ENCODE results near the gene PCSK1N. TPM values are rescaled to one million over a fixed set of nuclear protein-coding genes. Genes with fewer than 3 reads are reported as not detected.
"Not testable (repeated sequence)": the region's sequence is repeated elsewhere in the genome, so short reads cannot be mapped to it uniquely, and the experiment has no call there.

The PCSK1N gene
- 29.5 and 35.2 TPM in 2 replicates for total RNA-seq (2014; rRNA removed; shearing (Covaris generic))
- polyA plus RNA-seq (2015; cell fraction: cytosol; rRNA removed): 181 and 182 TPM in 2 replicates
- 9.4 and 21.5 TPM in 2 replicates for polyA plus RNA-seq (2015; cell fraction: nucleus; rRNA removed)

GRCh38 chrX:48835524-48836329 is at the start of gene PCSK1N:
TSS of gene PCSK1N (minus strand) at chrX:48835610. CDS start at chrX:48835532, 78 bp downstream.
- peak; percentile 46 for DNase-seq (ENCODE audit: low read depth, low spot score)

GRCh38 chrX:48883729-48884128 is 48.3 kb upstream of the PCSK1N start:
- peak; percentile 29 for DNase-seq (ENCODE audit: low read depth, low spot score)
- in situ Hi-C loops (cut with HindIII; ENCODE audit: low pct_unique_long_range_greater_than_20kb, low sequenced_read_pairs): no loop called here

More at GRCh38 chrX:48835524-48836329, at the start of gene PCSK1N:
- in situ Hi-C loops (cut with HindIII; ENCODE audit: low pct_unique_long_range_greater_than_20kb, low sequenced_read_pairs): no loop called here

GRCh38 chrX:48876944-48877343 is 41.5 kb upstream of the PCSK1N start:
- in situ Hi-C loops (cut with HindIII; ENCODE audit: low pct_unique_long_range_greater_than_20kb, low sequenced_read_pairs); DNase-seq (ENCODE audit: low read depth, low spot score): not testable (repeated sequence)

GRCh38 chrX:48872017-48872416 is 36.6 kb upstream of the PCSK1N start:
- DNase-seq (ENCODE audit: low read depth, low spot score); in situ Hi-C loops (cut with HindIII; ENCODE audit: low pct_unique_long_range_greater_than_20kb, low sequenced_read_pairs): not testable (repeated sequence)

GRCh38 chrX:48864210-48864609 is 28.8 kb upstream of the PCSK1N start:
- in situ Hi-C loops (cut with HindIII; ENCODE audit: low pct_unique_long_range_greater_than_20kb, low sequenced_read_pairs): no loop called here
- no peak for DNase-seq (ENCODE audit: low read depth, low spot score)

- peak; percentile 66 for DNase-seq (ENCODE audit: low read depth, low spot score)
- in situ Hi-C loops (cut with HindIII; ENCODE audit: low pct_unique_long_range_greater_than_20kb, low sequenced_read_pairs): no loop called here
Measured at GRCh38 chrX:48854898-48855297, 19.5 kb upstream of the PCSK1N start.

GRCh38 chrX:48854121-48854804 is 18.9 kb upstream of the PCSK1N start:
- in situ Hi-C loops (cut with HindIII; ENCODE audit: low pct_unique_long_range_greater_than_20kb, low sequenced_read_pairs); DNase-seq (ENCODE audit: low read depth, low spot score): not testable (repeated sequence)

GRCh38 chrX:48853494-48853893 is 18.1 kb upstream of the PCSK1N start:
- in situ Hi-C loops (cut with HindIII; ENCODE audit: low pct_unique_long_range_greater_than_20kb, low sequenced_read_pairs): not testable (repeated sequence)

GRCh38 chrX:48852857-48853256 is 17.4 kb upstream of the PCSK1N start:
- DNase-seq (ENCODE audit: low read depth, low spot score): no peak

More at GRCh38 chrX:48853494-48853893, 18.1 kb upstream of the PCSK1N start:
- not testable (repeated sequence) for DNase-seq (ENCODE audit: low read depth, low spot score)

GRCh38 chrX:48848847-48849246 is 13.4 kb upstream of the PCSK1N start:
- in situ Hi-C loops (cut with HindIII; ENCODE audit: low pct_unique_long_range_greater_than_20kb, low sequenced_read_pairs): no loop called here
- no peak for DNase-seq (ENCODE audit: low read depth, low spot score)

More at GRCh38 chrX:48852857-48853256, 17.4 kb upstream of the PCSK1N start:
- in situ Hi-C loops (cut with HindIII; ENCODE audit: low pct_unique_long_range_greater_than_20kb, low sequenced_read_pairs): no loop called here

GRCh38 chrX:48839686-48840085 is 4.3 kb upstream of the PCSK1N start:
- in situ Hi-C loops (cut with HindIII; ENCODE audit: low pct_unique_long_range_greater_than_20kb, low sequenced_read_pairs): no loop called here
- DNase-seq (ENCODE audit: low read depth, low spot score): no peak

GRCh38 chrX:48834383-48834709 is 1.1 kb downstream of the PCSK1N start:
- DNase-seq (ENCODE audit: low read depth, low spot score): no peak
- in situ Hi-C loops (cut with HindIII; ENCODE audit: low pct_unique_long_range_greater_than_20kb, low sequenced_read_pairs): no loop called here

- in situ Hi-C loops (cut with HindIII; ENCODE audit: low pct_unique_long_range_greater_than_20kb, low sequenced_read_pairs): no loop called here
Measured at GRCh38 chrX:48833542-48834138, 1.8 kb downstream of the PCSK1N start.

GRCh38 chrX:48831909-48832291 is 3.5 kb downstream of the PCSK1N start:
- in situ Hi-C loops (cut with HindIII; ENCODE audit: low pct_unique_long_range_greater_than_20kb, low sequenced_read_pairs): no loop called here

More at GRCh38 chrX:48833542-48834138, 1.8 kb downstream of the PCSK1N start:
- no peak for DNase-seq (ENCODE audit: low read depth, low spot score)

GRCh38 chrX:48831136-48831908 is 4.1 kb downstream of the PCSK1N start:
- DNase-seq (ENCODE audit: low read depth, low spot score): no peak
- in situ Hi-C loops (cut with HindIII; ENCODE audit: low pct_unique_long_range_greater_than_20kb, low sequenced_read_pairs): no loop called here

More at GRCh38 chrX:48831909-48832291, 3.5 kb downstream of the PCSK1N start:
- DNase-seq (ENCODE audit: low read depth, low spot score): no peak

GRCh38 chrX:48829016-48829735 is 6.2 kb downstream of the PCSK1N start:
- DNase-seq (ENCODE audit: low read depth, low spot score): no peak
- in situ Hi-C loops (cut with HindIII; ENCODE audit: low pct_unique_long_range_greater_than_20kb, low sequenced_read_pairs): no loop called here

- DNase-seq (ENCODE audit: low read depth, low spot score): no peak
- in situ Hi-C loops (cut with HindIII; ENCODE audit: low pct_unique_long_range_greater_than_20kb, low sequenced_read_pairs): no loop called here
Measured at GRCh38 chrX:48827654-48827968, 7.8 kb downstream of the PCSK1N start.
